Neural cell (in vitro differentiated cells): ENCODE results near the gene GMDS.

Source experiments
- EP300 ChIP-seq: fragments of 450-650 bp; conservative IDR thresholded peaks from 2 replicates; pipeline ENCODE4 v1.6.1; 2014; ENCODE audit warnings: antibody characterized with exemption, mild to moderate bottlenecking, moderate library complexity; ENCODE audit not compliant: poor library complexity, severe bottlenecking
- EZH2 ChIP-seq: fragments of 200-600, 300-800 bp; shearing (Covaris generic), sonication (generic); IDR thresholded peaks from 2 replicates; pipeline ENCODE4 v1.6.1; 2014; ENCODE audit warnings: antibody characterized with exemption, low read length, borderline replicate concordance, mild to moderate bottlenecking; ENCODE audit not compliant: insufficient read depth, poor library complexity, severe bottlenecking
- POLR2AphosphoS5 ChIP-seq: IDR thresholded peaks from 2 replicates; pipeline ENCODE4 v1.6.1; 2012
- RAD21 ChIP-seq: fragments of 450-650 bp; conservative IDR thresholded peaks from 2 replicates; pipeline ENCODE4 v1.6.1; 2014; ENCODE audit warnings: antibody characterized with exemption, mild to moderate bottlenecking, moderate library complexity
- SMC3 ChIP-seq: fragments of 450-650 bp; conservative IDR thresholded peaks from 2 replicates; pipeline ENCODE4 v1.6.1; 2014; ENCODE audit warnings: antibody characterized with exemption, mild to moderate bottlenecking, moderate library complexity; ENCODE audit not compliant: poor library complexity
- TAF1 ChIP-seq: IDR thresholded peaks from 2 replicates; pipeline ENCODE4 v1.6.1; 2012; ENCODE audit warnings: low read depth
- TF ChIP-seq, protein P1 (sequence below): fragments of 450-650 bp; IDR thresholded peaks from 2 replicates; pipeline ENCODE4 v1.5.1; 2014; ENCODE audit warnings: antibody characterized with exemption, mild to moderate bottlenecking, moderate library complexity; ENCODE audit not compliant: poor library complexity, severe bottlenecking

GRCh38 chr6:2055911-2056310 lies 189.5 kb downstream of the GMDS start:
- TF ChIP-seq, protein P1, sequence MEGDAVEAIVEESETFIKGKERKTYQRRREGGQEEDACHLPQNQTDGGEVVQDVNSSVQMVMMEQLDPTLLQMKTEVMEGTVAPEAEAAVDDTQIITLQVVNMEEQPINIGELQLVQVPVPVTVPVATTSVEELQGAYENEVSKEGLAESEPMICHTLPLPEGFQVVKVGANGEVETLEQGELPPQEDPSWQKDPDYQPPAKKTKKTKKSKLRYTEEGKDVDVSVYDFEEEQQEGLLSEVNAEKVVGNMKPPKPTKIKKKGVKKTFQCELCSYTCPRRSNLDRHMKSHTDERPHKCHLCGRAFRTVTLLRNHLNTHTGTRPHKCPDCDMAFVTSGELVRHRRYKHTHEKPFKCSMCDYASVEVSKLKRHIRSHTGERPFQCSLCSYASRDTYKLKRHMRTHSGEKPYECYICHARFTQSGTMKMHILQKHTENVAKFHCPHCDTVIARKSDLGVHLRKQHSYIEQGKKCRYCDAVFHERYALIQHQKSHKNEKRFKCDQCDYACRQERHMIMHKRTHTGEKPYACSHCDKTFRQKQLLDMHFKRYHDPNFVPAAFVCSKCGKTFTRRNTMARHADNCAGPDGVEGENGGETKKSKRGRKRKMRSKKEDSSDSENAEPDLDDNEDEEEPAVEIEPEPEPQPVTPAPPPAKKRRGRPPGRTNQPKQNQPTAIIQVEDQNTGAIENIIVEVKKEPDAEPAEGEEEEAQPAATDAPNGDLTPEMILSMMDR, result no peak
- TF ChIP-seq SMC3 (no peak), EP300 (no peak), RAD21 (no peak), POLR2AphosphoS5 (no peak), EZH2 (no peak), TAF1 (no peak)
